ENCODE results near the gene LDLRAD3. TPM values are rescaled to one million over a fixed set of nuclear protein-coding genes. Genes with fewer than 3 reads are reported as not detected.

LDLRAD3 gene
- total RNA-seq, 1 experiment from 2014 or later, result 12.1 TPM

DNA sequence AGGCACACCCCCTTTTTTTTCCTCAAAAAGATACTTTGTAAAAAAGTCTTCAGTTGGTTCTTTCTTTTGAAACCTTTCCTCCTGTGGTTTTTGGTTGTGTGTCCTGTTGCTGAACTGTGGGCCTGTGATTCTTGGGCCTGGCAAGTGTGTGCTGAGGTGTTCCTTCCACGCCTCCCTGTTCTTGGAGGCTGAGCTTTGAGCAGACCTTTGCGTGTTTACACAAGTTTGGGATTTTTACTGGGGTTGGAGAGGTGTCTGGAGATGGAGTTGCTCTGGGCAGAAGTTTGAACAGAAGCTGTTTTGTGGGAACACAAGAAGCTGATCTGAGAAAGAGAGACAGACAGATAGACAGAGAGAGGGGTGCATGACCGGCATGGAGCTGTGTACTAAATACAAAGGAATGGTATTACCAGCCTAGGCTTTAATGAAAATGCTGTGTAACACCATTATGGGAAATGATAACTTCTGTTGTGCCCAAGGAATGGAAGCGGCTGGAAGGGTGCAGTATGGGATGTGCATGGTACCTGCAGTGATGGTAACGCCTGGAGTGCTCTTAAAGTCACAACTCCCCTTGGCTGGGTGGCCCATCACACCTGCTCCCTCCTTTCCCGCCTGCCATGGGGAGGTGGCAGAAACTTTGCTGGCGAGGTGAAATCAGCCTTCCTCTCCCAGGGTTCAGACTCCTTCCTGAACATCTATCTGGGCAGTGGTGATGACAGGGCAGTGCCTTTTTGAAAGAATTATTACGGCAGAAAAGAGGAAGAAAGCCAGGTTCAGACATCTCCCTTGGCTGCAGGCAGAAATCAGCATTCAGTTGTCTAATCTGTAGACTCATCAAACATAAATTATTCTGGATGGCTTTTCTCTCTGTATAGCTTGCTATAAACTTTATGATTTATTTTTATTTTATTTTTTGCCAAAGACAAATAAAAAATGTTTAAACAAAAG is 70.4 kb downstream of the LDLRAD3 start:
- no peak overlapping the region for H2BK20ac ChIP-seq (ENCODE audit: low read depth, low read length, poor library complexity, severe bottlenecking)
- no peak overlapping the region for H3K9ac ChIP-seq (ENCODE audit: extremely low read depth, insufficient read length, low read length)
- H3K4ac ChIP-seq (ENCODE audit: low read depth, low read length), result no peak overlapping the region
- TF ChIP-seq, protein P1, sequence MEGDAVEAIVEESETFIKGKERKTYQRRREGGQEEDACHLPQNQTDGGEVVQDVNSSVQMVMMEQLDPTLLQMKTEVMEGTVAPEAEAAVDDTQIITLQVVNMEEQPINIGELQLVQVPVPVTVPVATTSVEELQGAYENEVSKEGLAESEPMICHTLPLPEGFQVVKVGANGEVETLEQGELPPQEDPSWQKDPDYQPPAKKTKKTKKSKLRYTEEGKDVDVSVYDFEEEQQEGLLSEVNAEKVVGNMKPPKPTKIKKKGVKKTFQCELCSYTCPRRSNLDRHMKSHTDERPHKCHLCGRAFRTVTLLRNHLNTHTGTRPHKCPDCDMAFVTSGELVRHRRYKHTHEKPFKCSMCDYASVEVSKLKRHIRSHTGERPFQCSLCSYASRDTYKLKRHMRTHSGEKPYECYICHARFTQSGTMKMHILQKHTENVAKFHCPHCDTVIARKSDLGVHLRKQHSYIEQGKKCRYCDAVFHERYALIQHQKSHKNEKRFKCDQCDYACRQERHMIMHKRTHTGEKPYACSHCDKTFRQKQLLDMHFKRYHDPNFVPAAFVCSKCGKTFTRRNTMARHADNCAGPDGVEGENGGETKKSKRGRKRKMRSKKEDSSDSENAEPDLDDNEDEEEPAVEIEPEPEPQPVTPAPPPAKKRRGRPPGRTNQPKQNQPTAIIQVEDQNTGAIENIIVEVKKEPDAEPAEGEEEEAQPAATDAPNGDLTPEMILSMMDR (conservative IDR thresholded peaks at IDR 0.05), result no peak
- H3K23ac ChIP-seq (ENCODE audit: insufficient read length, low read depth, low read length), result no peak overlapping the region
- no peak overlapping the region for H4K91ac ChIP-seq (ENCODE audit: insufficient read length, low read depth, low read length)
- no peak overlapping the region for H3K18ac ChIP-seq (ENCODE audit: insufficient read length, low read depth, low read length)
- H4K20me1 ChIP-seq (ENCODE audit: control insufficient read depth, insufficient read depth, insufficient read length), result no peaks in the 10 kb centered on the region
- Mint-ChIP-seq H3K4me3 (no peak overlapping the region), H3K36me3 (ENCODE audit: insufficient read depth in 1 of 3, low read depth in 3 of 3) (no peaks in the 10 kb centered on the region; a peak in 2 of 7 replicates), H3K9me3 (no peaks in the 10 kb centered on the region; a peak in 1 of 5 replicates), H3K27ac (peak overlapping the region in 2 of 3 experiments; percentile 2 to 27; a peak in 4 of 7 replicates), H3K27me3 (ENCODE audit: low read depth) (no peaks in the 10 kb centered on the region), H3K4me1 (peaks cover 12 to 24% of the 10 kb centered on the region in 2 experiments)
- H3K56ac ChIP-seq (ENCODE audit: insufficient read length, low read depth, low read length), result no peak overlapping the region
- no peaks in the 10 kb centered on the region; the same call in 1 of the 2 replicates for H3K4me1 ChIP-seq (ENCODE audit: insufficient read depth, low read length)
- H3T11ph ChIP-seq (ENCODE audit: low read length), result no peak overlapping the region
- H3K27me3 ChIP-seq (ENCODE audit: insufficient read depth, low read length), result no peaks in the 10 kb centered on the region
- H3K9me3 ChIP-seq (ENCODE audit: control insufficient read depth, low read depth, low read length), result no peaks in the 10 kb centered on the region
- no peak overlapping the region for H2BK15ac ChIP-seq (ENCODE audit: low read depth, low read length)
- H4K5ac ChIP-seq (ENCODE audit: insufficient read length, low read depth, low read length), result no peak overlapping the region
- peaks cover 4% of the 10 kb centered on the region for H3K79me1 ChIP-seq (ENCODE audit: insufficient read depth, low read depth, low read length, poor library complexity, severe bottlenecking)
- no peak overlapping the region for H3K14ac ChIP-seq (ENCODE audit: insufficient read depth, low read length)
- no peak overlapping the region for H3K4me2 ChIP-seq (ENCODE audit: insufficient read depth, insufficient read length, low read length)
- H2AFZ ChIP-seq (ENCODE audit: low read length), result no peak overlapping the region
- no peak overlapping the region for H2AK5ac ChIP-seq (ENCODE audit: insufficient read length, low read length)
- H2BK120ac ChIP-seq (ENCODE audit: low read depth, low read length, poor library complexity, severe bottlenecking), result no peak overlapping the region
- no peak overlapping the region for H2BK12ac ChIP-seq (ENCODE audit: insufficient read length, low read depth, low read length)
- H4K8ac ChIP-seq (replicated peaks; ENCODE audit: insufficient read length, low read depth, low read length), result no peak overlapping the region
- H2BK5ac ChIP-seq (ENCODE audit: insufficient read length, low read length), result no peak overlapping the region
- no CpG with 5 or more reads among the region's 8 CpGs for WGBS (ENCODE audit: extremely low coverage, insufficient read length, low lambda C conversion rate)
- no peak overlapping the region for H3K27ac ChIP-seq (ENCODE audit: insufficient read length, low read depth, low read length)
- H3K23me2 ChIP-seq (ENCODE audit: insufficient read length, low read depth, low read length, poor library complexity, severe bottlenecking), result no peaks in the 10 kb centered on the region
- peaks cover 2% of the 10 kb centered on the region; the same call in 1 of the 2 replicates for H3K79me2 ChIP-seq (ENCODE audit: insufficient read depth, low read length)
- no peak for DNase-seq
